GM23338 (cell line): ENCODE results near the gene MFAP3L.

Experiments used
- CREB1 ChIP-seq: fragments of 250-450 bp; sonication (Bioruptor Pico); IDR thresholded peaks from 2 replicates; pipeline ENCODE4 v1.5.0; 2020; ENCODE audit warnings: low read depth, mild to moderate bottlenecking, moderate library complexity
- EZH2phosphoT487 ChIP-seq: fragments of 200-600 bp; sonication (generic); IDR thresholded peaks from one replicate; pipeline ENCODE4 v1.8.1; 2018; ENCODE audit warnings: antibody characterized with exemption; ENCODE audit not compliant: unreplicated experiment
- TF ChIP-seq, protein P1 (sequence below), 2 experiments: fragments of 200-600 bp in 1 of 2; sonication (generic) in 1 of 2; conservative IDR thresholded peaks; 2 replicates each; pipeline versions ENCODE4 v1.5.1 to v1.6.1; 2016 to 2017; ENCODE audit warnings: antibody characterized with exemption in 2 of 2, low read depth in 2 of 2, mild to moderate bottlenecking in 2 of 2, moderate library complexity in 1 of 2

- TF ChIP-seq, protein P1, sequence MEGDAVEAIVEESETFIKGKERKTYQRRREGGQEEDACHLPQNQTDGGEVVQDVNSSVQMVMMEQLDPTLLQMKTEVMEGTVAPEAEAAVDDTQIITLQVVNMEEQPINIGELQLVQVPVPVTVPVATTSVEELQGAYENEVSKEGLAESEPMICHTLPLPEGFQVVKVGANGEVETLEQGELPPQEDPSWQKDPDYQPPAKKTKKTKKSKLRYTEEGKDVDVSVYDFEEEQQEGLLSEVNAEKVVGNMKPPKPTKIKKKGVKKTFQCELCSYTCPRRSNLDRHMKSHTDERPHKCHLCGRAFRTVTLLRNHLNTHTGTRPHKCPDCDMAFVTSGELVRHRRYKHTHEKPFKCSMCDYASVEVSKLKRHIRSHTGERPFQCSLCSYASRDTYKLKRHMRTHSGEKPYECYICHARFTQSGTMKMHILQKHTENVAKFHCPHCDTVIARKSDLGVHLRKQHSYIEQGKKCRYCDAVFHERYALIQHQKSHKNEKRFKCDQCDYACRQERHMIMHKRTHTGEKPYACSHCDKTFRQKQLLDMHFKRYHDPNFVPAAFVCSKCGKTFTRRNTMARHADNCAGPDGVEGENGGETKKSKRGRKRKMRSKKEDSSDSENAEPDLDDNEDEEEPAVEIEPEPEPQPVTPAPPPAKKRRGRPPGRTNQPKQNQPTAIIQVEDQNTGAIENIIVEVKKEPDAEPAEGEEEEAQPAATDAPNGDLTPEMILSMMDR (conservative IDR thresholded peaks at IDR 0.05; ENCODE audit: low read depth in 2 of 2) = no peak
- no peak for TF ChIP-seq CREB1 (CRISPR knock-in tag)
- no peak for TF ChIP-seq EZH2phosphoT487
These were observed 507 bp downstream of the MFAP3L start for GRCh38 chr4:170025523-170026252.
